ENCODE measurements around the gene SMCO1. TPM values are rescaled to one million over a fixed set of nuclear protein-coding genes. Genes with fewer than 3 reads are reported as not detected.

The SMCO1 gene
- total RNA-seq, 2 donors from 2014 or later: not detected

DNA sequence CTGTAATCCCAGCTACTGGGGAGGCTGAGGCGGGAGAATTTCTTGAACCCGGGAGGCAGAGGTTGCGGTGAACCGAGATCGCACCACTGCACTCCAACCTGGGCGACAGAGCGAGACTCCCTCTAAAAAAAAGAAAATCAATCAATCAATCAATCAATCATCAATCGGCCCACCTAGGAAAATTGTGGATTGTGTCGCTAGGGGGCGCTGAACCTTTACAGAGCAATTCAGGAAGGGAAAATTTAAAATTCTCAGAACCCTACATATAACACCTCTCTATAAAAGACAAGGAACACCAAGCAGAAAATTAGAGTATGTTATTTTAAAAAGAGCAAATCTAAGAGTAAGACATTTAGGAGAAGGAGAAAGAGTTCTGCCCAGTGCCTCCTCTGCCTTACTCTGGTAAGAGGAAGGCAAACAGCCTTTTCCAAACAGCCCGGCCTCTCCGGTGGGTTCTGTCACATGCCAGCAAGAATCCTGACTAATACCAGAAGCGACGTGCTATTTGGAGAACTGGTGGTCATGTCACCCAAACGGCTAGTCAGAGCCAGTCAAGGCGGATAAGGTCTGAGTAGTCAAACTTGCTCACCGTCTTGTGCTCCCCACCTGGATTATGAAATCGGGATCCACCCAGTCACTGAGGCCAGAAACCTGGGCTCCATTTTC is 22.3 kb upstream of the SMCO1 start:
- no peak for DNase-seq (ENCODE audit: low spot score)
- TF ChIP-seq POLR2A (IDR thresholded peaks at IDR 0.05): no peak
- TF ChIP-seq, protein P1, sequence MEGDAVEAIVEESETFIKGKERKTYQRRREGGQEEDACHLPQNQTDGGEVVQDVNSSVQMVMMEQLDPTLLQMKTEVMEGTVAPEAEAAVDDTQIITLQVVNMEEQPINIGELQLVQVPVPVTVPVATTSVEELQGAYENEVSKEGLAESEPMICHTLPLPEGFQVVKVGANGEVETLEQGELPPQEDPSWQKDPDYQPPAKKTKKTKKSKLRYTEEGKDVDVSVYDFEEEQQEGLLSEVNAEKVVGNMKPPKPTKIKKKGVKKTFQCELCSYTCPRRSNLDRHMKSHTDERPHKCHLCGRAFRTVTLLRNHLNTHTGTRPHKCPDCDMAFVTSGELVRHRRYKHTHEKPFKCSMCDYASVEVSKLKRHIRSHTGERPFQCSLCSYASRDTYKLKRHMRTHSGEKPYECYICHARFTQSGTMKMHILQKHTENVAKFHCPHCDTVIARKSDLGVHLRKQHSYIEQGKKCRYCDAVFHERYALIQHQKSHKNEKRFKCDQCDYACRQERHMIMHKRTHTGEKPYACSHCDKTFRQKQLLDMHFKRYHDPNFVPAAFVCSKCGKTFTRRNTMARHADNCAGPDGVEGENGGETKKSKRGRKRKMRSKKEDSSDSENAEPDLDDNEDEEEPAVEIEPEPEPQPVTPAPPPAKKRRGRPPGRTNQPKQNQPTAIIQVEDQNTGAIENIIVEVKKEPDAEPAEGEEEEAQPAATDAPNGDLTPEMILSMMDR (IDR thresholded peaks at IDR 0.05): peak in 3 of 4 experiments; percentile 34 to 48 (median 45)
- Histone ChIP-seq H3K36me3 (no peaks in the 10 kb centered on the region), H3K27ac (no peak overlapping the region), H3K4me1 (replicated peaks) (no peaks in the 10 kb centered on the region), H3K4me3 (no peak overlapping the region), H3K27me3 (replicated peaks; ENCODE audit: insufficient read depth) (no peaks in the 10 kb centered on the region), H3K9me3 (no peaks in the 10 kb centered on the region)
- intact Hi-C loops (cut with DNase I): loop anchor here (5.0 kb wide), 1 partner anchor 150 kb away; no protein-coding TSS in a partner anchor
- WGBS: 45% methylated on average over 18 of the region's 18 CpGs

DNA sequence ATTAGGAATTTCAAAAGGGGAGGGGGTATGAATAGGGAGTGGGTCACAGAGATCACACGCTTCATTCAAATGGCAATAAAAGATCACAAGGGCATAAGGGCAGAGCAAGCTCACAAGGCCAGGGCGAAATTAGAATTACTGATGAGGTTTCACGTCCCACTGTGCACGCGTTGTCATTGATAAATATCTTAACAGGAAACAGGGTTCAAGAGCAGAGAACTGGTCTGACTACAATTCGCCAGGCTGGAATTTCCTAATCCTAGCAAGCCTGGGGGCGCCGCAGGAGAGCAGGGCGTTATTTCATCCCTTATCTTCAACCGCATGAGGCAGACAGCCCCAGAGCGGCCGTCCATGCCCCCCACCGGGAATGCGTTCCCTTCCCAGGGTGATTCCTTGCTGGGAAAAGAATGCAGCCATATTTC is 18.1 kb upstream of the SMCO1 start:
- intact Hi-C loops (cut with DNase I): no loop called here
- 42% methylated on average over 14 of the region's 14 CpGs for WGBS
- TF ChIP-seq POLR2A (IDR thresholded peaks at IDR 0.05) (no peak), POLR2AphosphoS5 (IDR thresholded peaks at IDR 0.05) (no peak)
- TF ChIP-seq, protein P1 (IDR thresholded peaks at IDR 0.05): no peak
- H3K27ac ChIP-seq: no peak overlapping the region
- H3K27me3 ChIP-seq (replicated peaks; ENCODE audit: insufficient read depth): no peaks in the 10 kb centered on the region
- no peaks in the 10 kb centered on the region for H3K4me1 ChIP-seq (replicated peaks)
- DNase-seq (ENCODE audit: low spot score): no peak
- H3K4me3 ChIP-seq: no peak overlapping the region
- no peaks in the 10 kb centered on the region for H3K9me3 ChIP-seq
- no peaks in the 10 kb centered on the region for H3K36me3 ChIP-seq

DNA sequence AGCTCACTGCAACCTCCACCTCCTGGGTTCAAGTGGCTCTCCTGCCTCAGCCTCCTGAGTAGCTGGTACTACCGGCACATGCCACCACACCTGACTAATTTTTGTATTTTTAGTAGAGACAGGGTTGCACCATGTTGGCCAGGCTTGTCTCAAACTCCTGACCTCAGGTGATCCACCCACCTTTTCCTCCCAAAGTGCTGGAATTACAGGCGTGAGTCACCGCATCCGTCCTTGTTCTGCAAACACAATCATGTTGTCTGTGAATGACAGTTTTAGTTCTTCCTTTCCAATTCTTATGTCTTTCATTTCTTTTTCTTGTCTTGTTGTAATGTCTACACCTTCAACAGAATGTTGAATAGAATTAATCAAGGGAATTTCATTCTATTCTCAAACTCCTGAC is 16.3 kb upstream of the SMCO1 start:
- DNase-seq (ENCODE audit: low spot score): no peak
- WGBS: 75% methylated on average over 4 of the region's 4 CpGs
- Histone ChIP-seq H3K9me3 (no peaks in the 10 kb centered on the region), H3K4me3 (no peak overlapping the region), H3K36me3 (no peaks in the 10 kb centered on the region), H3K27me3 (replicated peaks; ENCODE audit: insufficient read depth) (no peaks in the 10 kb centered on the region), H3K4me1 (replicated peaks) (no peaks in the 10 kb centered on the region), H3K27ac (no peak overlapping the region)
- TF ChIP-seq, protein P1 (IDR thresholded peaks at IDR 0.05): no peak
- TF ChIP-seq POLR2AphosphoS5 (IDR thresholded peaks at IDR 0.05) (no peak), POLR2A (IDR thresholded peaks at IDR 0.05) (no peak)
- intact Hi-C loops (cut with DNase I): no loop called here

DNA sequence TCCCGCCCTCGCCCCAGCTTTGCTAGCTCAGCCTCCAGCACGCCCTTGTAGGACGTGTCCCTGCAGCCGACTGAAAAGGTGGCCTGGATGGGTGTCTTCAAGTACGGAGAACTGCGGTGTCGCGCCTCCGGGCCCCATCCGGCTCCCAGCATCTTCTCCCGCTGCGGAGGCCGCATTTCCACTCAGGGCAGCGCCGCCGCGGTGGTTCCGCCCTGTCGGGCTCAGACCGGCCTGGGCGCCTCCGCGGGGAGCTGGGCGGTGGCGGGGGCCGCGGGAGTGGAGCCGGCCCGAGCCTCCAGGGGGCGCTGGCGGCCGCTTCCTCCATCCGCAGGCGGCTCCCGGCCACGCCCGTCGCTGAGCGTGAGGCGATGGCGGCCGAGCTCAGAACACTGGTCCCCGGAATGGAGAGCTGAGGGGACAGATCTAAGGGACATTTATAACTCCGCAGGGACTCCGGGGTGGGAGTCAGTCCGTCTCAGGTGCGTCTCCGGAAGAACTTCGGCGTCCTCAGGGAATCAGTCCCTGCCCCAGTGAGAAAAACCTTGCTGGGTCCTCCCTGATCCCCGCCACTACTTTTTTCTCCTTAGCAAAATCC is 13.6 kb upstream of the SMCO1 start:
- intact Hi-C loops (cut with DNase I): no loop called here
- TF ChIP-seq POLR2AphosphoS5 (IDR thresholded peaks at IDR 0.05): no peak
- TF ChIP-seq, protein P1 (IDR thresholded peaks at IDR 0.05): peak in 3 of 4 experiments; percentile 49 to 82 (median 58)
- DNase-seq (ENCODE audit: low spot score): peak; percentile 34
- 5% methylated on average over 49 of the region's 52 CpGs for WGBS
- no peaks in the 10 kb centered on the region for H3K36me3 ChIP-seq
- no peaks in the 10 kb centered on the region for H3K9me3 ChIP-seq
- peak overlapping the region in 1 of 2 donors; percentile 43 for H3K27ac ChIP-seq
- H3K4me3 ChIP-seq: peak overlapping the region; percentile 9 to 28
- no peaks in the 10 kb centered on the region for H3K27me3 ChIP-seq (replicated peaks; ENCODE audit: insufficient read depth)
- no peaks in the 10 kb centered on the region for H3K4me1 ChIP-seq (replicated peaks)

GRCh38 chr3:196525141-196525540 is 10.0 kb upstream of the SMCO1 start:
- WGBS: 93% methylated on average over 4 of the region's 4 CpGs
- TF ChIP-seq, protein P1 (IDR thresholded peaks at IDR 0.05): no peak
- TF ChIP-seq POLR2AphosphoS5 (IDR thresholded peaks at IDR 0.05) (no peak), POLR2A (IDR thresholded peaks at IDR 0.05) (no peak)

More at GRCh38 chr3:196525141-196525540, 10.0 kb upstream of the SMCO1 start:
- no peak for DNase-seq (ENCODE audit: low spot score)
- Histone ChIP-seq H3K4me1 (replicated peaks) (no peaks in the 10 kb centered on the region), H3K9me3 (no peaks in the 10 kb centered on the region), H3K36me3 (no peaks in the 10 kb centered on the region), H3K27ac (no peak overlapping the region), H3K4me3 (no peak overlapping the region), H3K27me3 (replicated peaks; ENCODE audit: insufficient read depth) (no peaks in the 10 kb centered on the region)
- intact Hi-C loops (cut with DNase I): no loop called here
